ENCODE results near the gene SLC2A6.
"Not testable (repeated sequence)": the region's sequence is repeated elsewhere in the genome, so short reads cannot be mapped to it uniquely, and the experiment has no call there.

SLC2A6 gene

DNA sequence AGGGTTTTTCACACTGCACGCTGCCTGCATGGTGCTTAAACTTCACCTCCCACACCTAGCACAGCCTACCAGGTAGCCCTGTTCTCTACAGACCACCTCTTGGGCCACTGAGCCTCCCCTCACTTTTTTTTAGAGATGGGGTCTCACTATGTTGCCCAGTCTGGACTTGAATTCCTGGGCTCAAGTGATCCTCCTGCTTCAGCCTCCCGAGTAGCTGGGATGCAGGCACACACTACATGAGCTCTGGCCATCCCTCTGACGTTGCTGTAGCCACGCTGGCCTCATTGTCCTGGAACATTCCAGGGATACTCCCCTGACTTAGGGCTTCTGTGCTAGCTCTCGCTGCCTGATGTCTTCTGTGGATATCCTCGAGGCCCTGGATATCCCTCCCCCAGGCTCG lies 26.3 kb downstream of the SLC2A6 start:
- no peak for DNase-seq (ENCODE audit: low read depth)
- TF ChIP-seq, protein P1, sequence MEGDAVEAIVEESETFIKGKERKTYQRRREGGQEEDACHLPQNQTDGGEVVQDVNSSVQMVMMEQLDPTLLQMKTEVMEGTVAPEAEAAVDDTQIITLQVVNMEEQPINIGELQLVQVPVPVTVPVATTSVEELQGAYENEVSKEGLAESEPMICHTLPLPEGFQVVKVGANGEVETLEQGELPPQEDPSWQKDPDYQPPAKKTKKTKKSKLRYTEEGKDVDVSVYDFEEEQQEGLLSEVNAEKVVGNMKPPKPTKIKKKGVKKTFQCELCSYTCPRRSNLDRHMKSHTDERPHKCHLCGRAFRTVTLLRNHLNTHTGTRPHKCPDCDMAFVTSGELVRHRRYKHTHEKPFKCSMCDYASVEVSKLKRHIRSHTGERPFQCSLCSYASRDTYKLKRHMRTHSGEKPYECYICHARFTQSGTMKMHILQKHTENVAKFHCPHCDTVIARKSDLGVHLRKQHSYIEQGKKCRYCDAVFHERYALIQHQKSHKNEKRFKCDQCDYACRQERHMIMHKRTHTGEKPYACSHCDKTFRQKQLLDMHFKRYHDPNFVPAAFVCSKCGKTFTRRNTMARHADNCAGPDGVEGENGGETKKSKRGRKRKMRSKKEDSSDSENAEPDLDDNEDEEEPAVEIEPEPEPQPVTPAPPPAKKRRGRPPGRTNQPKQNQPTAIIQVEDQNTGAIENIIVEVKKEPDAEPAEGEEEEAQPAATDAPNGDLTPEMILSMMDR (IDR thresholded peaks at IDR 0.05; ENCODE audit: low read depth, low read length, missing control alignments): no peak
- no peak overlapping the region for H3K4me3 ChIP-seq (ENCODE audit: low read depth, low read length)

DNA sequence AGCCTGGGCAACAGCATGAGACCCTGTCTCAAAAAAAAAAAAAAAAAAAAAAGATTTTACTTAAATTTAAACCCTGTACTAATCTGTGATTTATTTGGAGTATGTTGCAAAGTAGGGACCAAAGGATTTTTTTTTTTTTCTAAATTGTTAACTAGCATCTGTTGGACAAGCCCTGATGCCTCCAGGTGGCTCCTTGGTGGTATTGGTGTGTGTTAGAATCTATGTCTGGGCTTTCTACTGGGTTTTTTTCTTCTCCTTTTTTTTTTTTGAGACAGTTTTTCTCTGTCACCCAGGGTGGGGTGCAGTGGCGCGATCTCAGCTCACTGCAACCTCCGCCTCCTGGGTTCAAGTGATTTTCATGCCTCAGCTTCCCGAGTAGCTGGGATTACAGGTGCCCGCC lies 27.0 kb downstream of the SLC2A6 start:
- H3K4me3 ChIP-seq (ENCODE audit: low read depth, low read length); DNase-seq (ENCODE audit: low read depth): not testable (repeated sequence)

DNA sequence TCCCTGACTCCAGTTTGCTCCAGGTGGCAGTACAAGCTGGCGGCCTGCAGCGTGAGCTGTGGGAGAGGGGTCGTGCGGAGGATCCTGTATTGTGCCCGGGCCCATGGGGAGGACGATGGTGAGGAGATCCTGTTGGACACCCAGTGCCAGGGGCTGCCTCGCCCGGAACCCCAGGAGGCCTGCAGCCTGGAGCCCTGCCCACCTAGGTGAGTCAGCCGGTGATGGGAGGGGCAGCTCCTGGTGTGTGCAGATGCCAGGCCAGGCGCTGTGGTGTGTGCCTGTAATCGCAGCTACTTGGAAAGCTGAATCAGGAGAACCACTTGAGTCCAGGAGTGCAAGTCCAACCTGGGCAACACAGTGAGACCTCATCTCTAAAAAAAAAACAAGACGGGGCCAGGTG lies 29.1 kb downstream of the SLC2A6 start:
- TF ChIP-seq, protein P1 (IDR thresholded peaks at IDR 0.05; ENCODE audit: low read depth, low read length, missing control alignments): no peak
- no peak overlapping the region for H3K4me3 ChIP-seq (ENCODE audit: low read depth, low read length)
- DNase-seq (ENCODE audit: low read depth): no peak

GRCh38 chr9:133448487-133448972 lies 30.4 kb downstream of the SLC2A6 start:
- DNase-seq (ENCODE audit: low read depth): no peak
- TF ChIP-seq, protein P1 (IDR thresholded peaks at IDR 0.05; ENCODE audit: low read depth, low read length, missing control alignments): no peak
- H3K4me3 ChIP-seq (ENCODE audit: low read depth, low read length): no peak overlapping the region

DNA sequence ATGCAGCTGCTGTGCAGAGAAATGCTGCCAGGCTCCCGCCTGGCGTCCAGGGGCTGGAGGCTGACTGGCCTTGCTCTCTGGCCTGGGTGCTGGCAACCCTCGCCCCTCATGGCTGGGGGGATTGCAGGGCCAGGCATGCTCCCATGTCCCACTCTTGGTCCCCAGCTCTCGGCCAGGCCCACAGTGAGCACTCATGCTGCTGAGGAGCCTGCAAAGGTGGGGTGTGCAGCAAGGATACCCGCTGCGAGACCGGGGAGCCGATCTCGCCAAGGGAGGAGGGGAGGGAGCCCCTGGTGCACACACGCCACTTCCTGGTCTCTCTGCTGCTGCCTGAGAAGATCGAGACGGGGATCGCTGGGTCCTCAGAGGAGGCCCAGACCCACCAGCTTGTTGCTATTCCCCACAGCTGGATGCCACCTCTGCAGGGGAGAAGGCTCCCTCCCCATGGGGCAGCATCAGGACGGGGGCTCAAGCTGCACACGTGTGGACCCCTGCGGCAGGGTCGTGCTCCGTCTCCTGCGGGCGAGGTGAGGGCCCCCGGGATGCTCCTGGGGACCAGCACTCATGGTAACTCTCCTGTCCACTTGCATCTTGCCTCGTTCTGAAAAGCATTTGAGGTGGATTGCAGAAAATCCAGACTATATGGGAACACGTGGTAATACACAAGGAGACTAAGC lies 33.5 kb downstream of the SLC2A6 start:
- no peak overlapping the region for H3K4me3 ChIP-seq (ENCODE audit: low read depth, low read length)
- TF ChIP-seq, protein P1 (IDR thresholded peaks at IDR 0.05; ENCODE audit: low read depth, low read length, missing control alignments): no peak
- DNase-seq (ENCODE audit: low read depth): no peak

GRCh38 chr9:133443982-133444381 lies 34.9 kb downstream of the SLC2A6 start:
- no peak overlapping the region for H3K4me3 ChIP-seq (ENCODE audit: low read depth, low read length)
- DNase-seq (ENCODE audit: low read depth): no peak
- TF ChIP-seq, protein P1 (IDR thresholded peaks at IDR 0.05; ENCODE audit: low read depth, low read length, missing control alignments): no peak

- TF ChIP-seq, protein P1 (IDR thresholded peaks at IDR 0.05; ENCODE audit: low read depth, low read length, missing control alignments): no peak
- H3K4me3 ChIP-seq (ENCODE audit: low read depth, low read length): no peak overlapping the region
- DNase-seq (ENCODE audit: low read depth): no peak
Measured at GRCh38 chr9:133443248-133443647, 35.7 kb downstream of the SLC2A6 start.

Measured in GM12864 (cell line).